ENCODE data around the gene PCNX3.

Gene PCNX3

GRCh38 chr11:65580756-65581155 lies 34.8 kb upstream of the PCNX3 start:
- DNase-seq (ENCODE audit: low read depth): no peak

- DNase-seq (ENCODE audit: low read depth): no peak
These were observed 33.6 kb upstream of the PCNX3 start for GRCh38 chr11:65581928-65582327.

GRCh38 chr11:65583589-65583988 lies 32.0 kb upstream of the PCNX3 start:
- DNase-seq (ENCODE audit: low read depth): no peak

- DNase-seq (ENCODE audit: low read depth): no peak
These were observed 31.5 kb upstream of the PCNX3 start for GRCh38 chr11:65584106-65584505.

GRCh38 chr11:65584723-65585171 lies 30.8 kb upstream of the PCNX3 start:
- no peak for DNase-seq (ENCODE audit: low read depth)

GRCh38 chr11:65585396-65586246 lies 30.0 kb upstream of the PCNX3 start:
- DNase-seq (ENCODE audit: low read depth): no peak

- DNase-seq (ENCODE audit: low read depth): no peak
These were observed 29.3 kb upstream of the PCNX3 start for GRCh38 chr11:65586247-65586630.

GRCh38 chr11:65586676-65587075 lies 28.9 kb upstream of the PCNX3 start:
- DNase-seq (ENCODE audit: low read depth): no peak

GRCh38 chr11:65588199-65589054 lies 27.1 kb upstream of the PCNX3 start:
- DNase-seq (ENCODE audit: low read depth): no peak

GRCh38 chr11:65589444-65590239 lies 25.9 kb upstream of the PCNX3 start:
- no peak for DNase-seq (ENCODE audit: low read depth)

GRCh38 chr11:65590240-65590738 lies 25.3 kb upstream of the PCNX3 start:
- no peak for DNase-seq (ENCODE audit: low read depth)

GRCh38 chr11:65591939-65592857 lies 23.4 kb upstream of the PCNX3 start:
- no peak for DNase-seq (ENCODE audit: low read depth)

- no peak for DNase-seq (ENCODE audit: low read depth)
These were observed 22.6 kb upstream of the PCNX3 start for GRCh38 chr11:65592858-65593517.

GRCh38 chr11:65593518-65594414 lies 21.8 kb upstream of the PCNX3 start:
- no peak for DNase-seq (ENCODE audit: low read depth)

GRCh38 chr11:65595131-65595530 lies 20.4 kb upstream of the PCNX3 start:
- DNase-seq (ENCODE audit: low read depth): no peak

- DNase-seq (ENCODE audit: low read depth): no peak
These were observed 19.9 kb upstream of the PCNX3 start, which contains the start of gene KCNK7 for GRCh38 chr11:65595543-65596281. Gene KCNK7, minus strand, starts transcription at chr11:65595800. Its CDS starts 28 bp downstream, at chr11:65595772.

- DNase-seq (ENCODE audit: low read depth): no peak
These were observed 19.1 kb upstream of the PCNX3 start for GRCh38 chr11:65596520-65596919.

GRCh38 chr11:65598258-65598699 lies 17.3 kb upstream of the PCNX3 start:
- DNase-seq (ENCODE audit: low read depth): no peak

All from GM04504 (cell line).